HCT116 (cell line): ENCODE data around the gene EYA3. TPM values are rescaled to one million over a fixed set of nuclear protein-coding genes. Genes with fewer than 3 reads are reported as not detected.

Source experiments
- ATAC-seq: fragments of 200-7000 bp; cut with Tn5 transposase; 2 replicates; pipeline ENCODE4 v1.9.1; 2020; ENCODE audit warnings: mild to moderate bottlenecking, moderate library complexity
- BruUV-seq: library from RNA; stranded (reverse); fragments of 400-500 nt; replicated peaks from 2 replicates; lab custom pipeline; 2021; lab: Mats Ljungman, UMichigan
- CTCF ChIA-PET: fragments of 300-600 bp; sonication (Branson Sonifier 250); formaldehyde crosslinking; loops from one replicate; lab custom pipeline; 2021; ENCODE audit warnings: antibody characterized with exemption; lab: Charles Lee
- POLR2A ChIA-PET: fragments of 300-600, 350-600 bp; sonication (Branson Sonifier 250); formaldehyde crosslinking; loops from one replicate; lab custom pipeline; 2021; ENCODE audit warnings: antibody characterized with exemption; lab: Charles Lee
- RAD21 ChIA-PET, 2 experiments: fragments of 300-600 bp; sonication (Branson Sonifier 250); formaldehyde crosslinking; loops; one replicate each; lab custom pipeline; 2023; ENCODE audit warnings: low total read pairs in 2 of 2; ENCODE audit not compliant: uncharacterized antibody in 2 of 2, unreplicated experiment in 2 of 2, low non-redundant PET in 1 of 2; lab: Charles Lee
- DNase-seq: peaks from one replicate; pipeline ENCODE4 v3.0.0-alpha.2; 2010; ENCODE audit warnings: low read depth, low spot score
- H2AFZ ChIP-seq: fragments of 200-600 bp; shearing (Covaris generic), sonication (generic); 2 replicates; pipeline ENCODE4 v1.6.1; 2017; ENCODE audit warnings: low read depth, mixed run types, mixed read lengths, antibody characterized with exemption, low read length; ENCODE audit not compliant: poor library complexity, severe bottlenecking
- H3K27ac ChIP-seq: 2 replicates; pipeline ENCODE4 v1.5.1; 2012; ENCODE audit warnings: low read depth, low read length
- H3K27me3 ChIP-seq: fragments of 200-600 bp; sonication (generic); 2 replicates; pipeline ENCODE4 v1.6.1; 2016; ENCODE audit warnings: mixed run types, low read length, mixed read lengths; ENCODE audit not compliant: insufficient read depth
- H3K36me3 ChIP-seq, 2 experiments: fragments of 200-500 bp in 1 of 2; fragments of 200-600 bp in 1 of 2; sonication (Bioruptor generic) in 1 of 2; sonication (generic) in 1 of 2; 2 replicates each; pipeline versions ENCODE4 v1.5.1 to v1.6.1; 2014 to 2016; ENCODE audit warnings: low read length in 2 of 2, inconsistent platforms in 1 of 2, mixed read lengths in 1 of 2, mixed run types in 1 of 2; ENCODE audit not compliant: insufficient read depth in 2 of 2, control insufficient read depth in 1 of 2
- H3K4me1 ChIP-seq, 2 experiments: fragments of 200-600 bp in 1 of 2; sonication (generic) in 1 of 2; 2 replicates each; pipeline versions ENCODE4 v1.5.1 to v1.6.1; 2012 to 2017; ENCODE audit warnings: low read length in 2 of 2, inconsistent platforms in 1 of 2, mild to moderate bottlenecking in 1 of 2, mixed read lengths in 1 of 2, mixed run types in 1 of 2, moderate library complexity in 1 of 2; ENCODE audit not compliant: insufficient read depth in 2 of 2, control insufficient read depth in 1 of 2
- H3K4me2 ChIP-seq: fragments of 200-600 bp; sonication (generic); 2 replicates; pipeline ENCODE4 v1.6.1; 2017; ENCODE audit warnings: mixed run types, low read length, mixed read lengths
- H3K4me3 ChIP-seq, 2 experiments: fragments of 200-600 bp in 1 of 2; sonication (generic) in 1 of 2; replicated peaks in 1 of 2; 2 replicates each; pipeline ENCODE4 v1.5.1; 2011 to 2016; ENCODE audit warnings: low read length in 2 of 2, control low read depth in 1 of 2, low read depth in 1 of 2, mild to moderate bottlenecking in 1 of 2, mixed read lengths in 1 of 2, mixed run types in 1 of 2
- H3K79me2 ChIP-seq: fragments of 200-600 bp; sonication (generic); 2 replicates; pipeline ENCODE4 v1.6.1; 2017; ENCODE audit warnings: mild to moderate bottlenecking, mixed run types, low read length, moderate library complexity, mixed read lengths; ENCODE audit not compliant: insufficient read depth
- H3K9ac ChIP-seq: fragments of 200-600 bp; sonication (generic); 2 replicates; pipeline ENCODE4 v1.6.1; 2016; ENCODE audit warnings: low read length, mixed read lengths
- H3K9me2 ChIP-seq: fragments of 200-600 bp; sonication (generic), shearing (Covaris generic); 2 replicates; pipeline ENCODE4 v1.6.1; 2017; ENCODE audit warnings: mixed run types, mild to moderate bottlenecking, moderate library complexity; ENCODE audit not compliant: insufficient read depth
- H3K9me3 ChIP-seq, 2 experiments: fragments of 200-500 bp in 1 of 2; fragments of 200-600 bp in 1 of 2; sonication (Bioruptor generic) in 1 of 2; sonication (generic) in 1 of 2; 2 replicates each; pipeline ENCODE4 v1.6.1; 2014 to 2017; ENCODE audit warnings: low read length in 2 of 2, mixed read lengths in 2 of 2, inconsistent platforms in 1 of 2, low read depth in 1 of 2, mild to moderate bottlenecking in 1 of 2, mixed run types in 1 of 2, moderate library complexity in 1 of 2; ENCODE audit not compliant: control insufficient read depth in 1 of 2, insufficient read depth in 1 of 2
- H4K20me1 ChIP-seq: fragments of 200-600 bp; sonication (generic), shearing (Covaris generic); 2 replicates; pipeline ENCODE4 v1.6.1; 2017; ENCODE audit warnings: mixed run types, mild to moderate bottlenecking, moderate library complexity; ENCODE audit not compliant: insufficient read depth
- CEBPB ChIP-seq: IDR thresholded peaks from 2 replicates; pipeline ENCODE4 v1.6.1; 2012; ENCODE audit warnings: low read depth
- ELF1 ChIP-seq: IDR thresholded peaks from 2 replicates; pipeline ENCODE4 v1.6.1; 2012; ENCODE audit warnings: low read depth, borderline replicate concordance
- EZH2phosphoT487 ChIP-seq: fragments of 200-600 bp; IDR thresholded peaks from 2 replicates; pipeline ENCODE4 v1.6.1; 2018; ENCODE audit warnings: antibody characterized with exemption, borderline replicate concordance
- POLR2AphosphoS5 ChIP-seq: IDR thresholded peaks from 2 replicates; pipeline ENCODE4 v1.6.1; 2011; ENCODE audit warnings: mild to moderate bottlenecking, low read depth, low read length, moderate library complexity
- SP1 ChIP-seq: IDR thresholded peaks from 2 replicates; pipeline ENCODE4 v1.6.1; 2012; ENCODE audit warnings: low read depth
- SRF ChIP-seq: IDR thresholded peaks from 2 replicates; pipeline ENCODE4 v1.6.1; 2012; ENCODE audit warnings: low read depth
- intact Hi-C: fragments of 100-400 bp; cut with micrococcal nuclease; formaldehyde crosslinking; loops from 2 replicates; pipeline ENCODE4 v1.10.0; 2022
- total RNA-seq: library from RNA; stranded (reverse); gene quantifications from one replicate; pipeline ENCODE4 v1.2.1, GENCODE V29; 2021; ENCODE audit not compliant: unreplicated experiment
- TF ChIP-seq, protein P1 (sequence below): IDR thresholded peaks from 2 replicates; pipeline ENCODE4 v1.6.1; 2012; ENCODE audit warnings: low read depth
- TF ChIP-seq, protein P2 (sequence below), 3 experiments: fragments of 200-600 bp in 1 of 3; sonication (generic) in 1 of 3; IDR thresholded peaks in 2 of 3; conservative IDR thresholded peaks in 1 of 3; 2 replicates each; pipeline ENCODE4 v1.5.1; 2012 to 2017; ENCODE audit warnings: low read depth in 2 of 3, low read length in 2 of 3, antibody characterized with exemption in 1 of 3, borderline replicate concordance in 1 of 3, control low read depth in 1 of 3, mild to moderate bottlenecking in 1 of 3, mixed read lengths in 1 of 3, mixed run types in 1 of 3, moderate library complexity in 1 of 3; ENCODE audit not compliant: insufficient read depth in 1 of 3

Gene EYA3
- total RNA-seq, 1 experiment from 2014 or later: 25.9 TPM

DNA sequence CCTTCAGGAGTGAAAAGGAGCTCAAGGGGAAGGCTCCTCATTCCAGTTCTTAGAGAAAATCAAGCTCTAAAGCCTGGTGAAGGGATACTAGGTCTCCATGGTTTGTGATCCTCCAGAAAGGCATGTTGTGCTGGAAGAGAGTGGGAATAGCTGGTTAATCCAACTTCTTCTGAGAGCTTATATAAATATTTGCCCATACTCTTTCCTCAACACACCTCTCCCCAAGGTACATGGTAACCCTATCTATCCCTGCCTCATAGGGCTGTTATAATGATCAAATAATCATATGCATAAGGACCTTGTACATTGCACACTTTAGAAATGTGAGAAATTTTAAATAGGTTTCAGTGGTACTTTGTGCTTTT lies 114.0 kb downstream of the EYA3 start:
- no peak for ATAC-seq
- no peaks in the 10 kb centered on the region for H3K9me3 ChIP-seq
- H2AFZ ChIP-seq: no peak overlapping the region
- ChIA-PET RAD21 (no interaction called here), POLR2A (no interaction called here), CTCF (interaction anchor here (0.6 to 0.7 kb wide), 2 partner anchors 116 kb away, joined by 3 read pairs; no protein-coding TSS in a partner anchor)
- intact Hi-C loops: no loop called here
- no TSS peak for BruUV-seq
- DNase-seq: no peak
- H3K79me2 ChIP-seq: no peaks in the 10 kb centered on the region
- H3K27ac ChIP-seq: no peak overlapping the region
- H3K9ac ChIP-seq: no peak overlapping the region
- H3K27me3 ChIP-seq: no peaks in the 10 kb centered on the region
- no peak overlapping the region for H3K4me2 ChIP-seq
- no peaks in the 10 kb centered on the region for H4K20me1 ChIP-seq
- H3K4me3 ChIP-seq: no peak overlapping the region
- H3K36me3 ChIP-seq: peaks cover 0 to 2% of the 10 kb centered on the region in 2 experiments; a peak in 1 of 4 replicates
- TF ChIP-seq, protein P1, sequence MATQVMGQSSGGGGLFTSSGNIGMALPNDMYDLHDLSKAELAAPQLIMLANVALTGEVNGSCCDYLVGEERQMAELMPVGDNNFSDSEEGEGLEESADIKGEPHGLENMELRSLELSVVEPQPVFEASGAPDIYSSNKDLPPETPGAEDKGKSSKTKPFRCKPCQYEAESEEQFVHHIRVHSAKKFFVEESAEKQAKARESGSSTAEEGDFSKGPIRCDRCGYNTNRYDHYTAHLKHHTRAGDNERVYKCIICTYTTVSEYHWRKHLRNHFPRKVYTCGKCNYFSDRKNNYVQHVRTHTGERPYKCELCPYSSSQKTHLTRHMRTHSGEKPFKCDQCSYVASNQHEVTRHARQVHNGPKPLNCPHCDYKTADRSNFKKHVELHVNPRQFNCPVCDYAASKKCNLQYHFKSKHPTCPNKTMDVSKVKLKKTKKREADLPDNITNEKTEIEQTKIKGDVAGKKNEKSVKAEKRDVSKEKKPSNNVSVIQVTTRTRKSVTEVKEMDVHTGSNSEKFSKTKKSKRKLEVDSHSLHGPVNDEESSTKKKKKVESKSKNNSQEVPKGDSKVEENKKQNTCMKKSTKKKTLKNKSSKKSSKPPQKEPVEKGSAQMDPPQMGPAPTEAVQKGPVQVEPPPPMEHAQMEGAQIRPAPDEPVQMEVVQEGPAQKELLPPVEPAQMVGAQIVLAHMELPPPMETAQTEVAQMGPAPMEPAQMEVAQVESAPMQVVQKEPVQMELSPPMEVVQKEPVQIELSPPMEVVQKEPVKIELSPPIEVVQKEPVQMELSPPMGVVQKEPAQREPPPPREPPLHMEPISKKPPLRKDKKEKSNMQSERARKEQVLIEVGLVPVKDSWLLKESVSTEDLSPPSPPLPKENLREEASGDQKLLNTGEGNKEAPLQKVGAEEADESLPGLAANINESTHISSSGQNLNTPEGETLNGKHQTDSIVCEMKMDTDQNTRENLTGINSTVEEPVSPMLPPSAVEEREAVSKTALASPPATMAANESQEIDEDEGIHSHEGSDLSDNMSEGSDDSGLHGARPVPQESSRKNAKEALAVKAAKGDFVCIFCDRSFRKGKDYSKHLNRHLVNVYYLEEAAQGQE: no peak
- no peak for TF ChIP-seq SP1
- no peak for TF ChIP-seq CEBPB
- TF ChIP-seq EZH2phosphoT487: no peak
- TF ChIP-seq, protein P2, sequence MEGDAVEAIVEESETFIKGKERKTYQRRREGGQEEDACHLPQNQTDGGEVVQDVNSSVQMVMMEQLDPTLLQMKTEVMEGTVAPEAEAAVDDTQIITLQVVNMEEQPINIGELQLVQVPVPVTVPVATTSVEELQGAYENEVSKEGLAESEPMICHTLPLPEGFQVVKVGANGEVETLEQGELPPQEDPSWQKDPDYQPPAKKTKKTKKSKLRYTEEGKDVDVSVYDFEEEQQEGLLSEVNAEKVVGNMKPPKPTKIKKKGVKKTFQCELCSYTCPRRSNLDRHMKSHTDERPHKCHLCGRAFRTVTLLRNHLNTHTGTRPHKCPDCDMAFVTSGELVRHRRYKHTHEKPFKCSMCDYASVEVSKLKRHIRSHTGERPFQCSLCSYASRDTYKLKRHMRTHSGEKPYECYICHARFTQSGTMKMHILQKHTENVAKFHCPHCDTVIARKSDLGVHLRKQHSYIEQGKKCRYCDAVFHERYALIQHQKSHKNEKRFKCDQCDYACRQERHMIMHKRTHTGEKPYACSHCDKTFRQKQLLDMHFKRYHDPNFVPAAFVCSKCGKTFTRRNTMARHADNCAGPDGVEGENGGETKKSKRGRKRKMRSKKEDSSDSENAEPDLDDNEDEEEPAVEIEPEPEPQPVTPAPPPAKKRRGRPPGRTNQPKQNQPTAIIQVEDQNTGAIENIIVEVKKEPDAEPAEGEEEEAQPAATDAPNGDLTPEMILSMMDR (IDR thresholded peaks at IDR 0.05 in 2 of 3, conservative IDR thresholded peaks at IDR 0.05 in 1 of 3; ENCODE audit: borderline replicate concordance in 1 of 3, insufficient read depth in 1 of 3, low read depth in 2 of 3, low read length in 2 of 3): no peak
- no peak for TF ChIP-seq ELF1
- no peak for TF ChIP-seq SRF
- TF ChIP-seq POLR2AphosphoS5: no peak
- no peaks in the 10 kb centered on the region for H3K9me2 ChIP-seq
- H3K4me1 ChIP-seq: peaks cover under 1 to 6% of the 10 kb centered on the region in 2 experiments; a peak in 3 of 4 replicates
